Activated T-cell treated with anti-CD3 and anti-CD28 coated beads for 48 hours (primary cell): ENCODE results near the gene C19orf33.
"Not testable (repeated sequence)": the region's sequence is repeated elsewhere in the genome, so short reads cannot be mapped to it uniquely, and the experiment has no call there.

Experiments
- DNase-seq: peaks from one replicate; pipeline ENCODE4 v3.0.0-alpha.2; 2020; ENCODE audit warnings: low read depth

Gene C19orf33

DNA sequence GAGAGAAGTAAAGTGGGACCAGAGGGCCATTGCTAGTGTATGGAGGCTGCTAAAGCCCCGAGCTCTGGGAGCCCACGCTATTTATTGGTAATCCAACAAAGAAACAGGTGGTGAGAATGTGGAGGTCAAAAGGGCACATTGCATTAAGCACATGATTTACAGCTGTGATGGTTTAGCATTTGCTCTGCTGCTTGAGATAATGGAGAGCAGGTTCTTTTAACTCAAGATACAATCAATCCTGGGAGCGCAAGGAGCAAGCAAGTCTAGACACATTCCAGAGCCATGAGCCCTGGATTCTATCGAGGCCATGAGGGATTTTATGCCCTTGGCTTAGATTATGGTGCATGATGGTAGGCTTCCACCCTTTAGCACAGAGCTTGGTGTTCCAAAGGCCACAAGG is 35.0 kb downstream of the C19orf33 start:
- not testable (repeated sequence) for DNase-seq

DNA sequence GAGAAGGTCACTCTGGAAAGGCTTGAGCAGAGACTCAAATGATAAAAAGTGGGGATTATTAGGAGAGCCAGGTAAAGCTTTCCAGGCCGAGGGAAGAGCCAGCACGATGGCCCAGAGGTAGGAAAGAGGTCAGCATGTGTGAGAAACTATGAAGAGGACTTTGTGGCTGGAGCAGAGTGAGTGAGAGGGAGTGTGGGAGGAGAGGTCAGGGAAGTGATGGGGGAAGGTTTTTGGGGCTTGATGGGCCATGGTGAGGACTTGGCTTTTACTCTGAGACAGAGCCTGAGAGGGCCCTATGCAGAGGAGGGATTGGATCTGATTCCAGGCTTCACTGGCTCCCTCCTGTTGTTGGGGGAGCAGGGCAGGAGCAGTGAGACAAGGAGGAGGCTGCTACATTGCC is 36.9 kb downstream of the C19orf33 start:
- DNase-seq = no peak

DNA sequence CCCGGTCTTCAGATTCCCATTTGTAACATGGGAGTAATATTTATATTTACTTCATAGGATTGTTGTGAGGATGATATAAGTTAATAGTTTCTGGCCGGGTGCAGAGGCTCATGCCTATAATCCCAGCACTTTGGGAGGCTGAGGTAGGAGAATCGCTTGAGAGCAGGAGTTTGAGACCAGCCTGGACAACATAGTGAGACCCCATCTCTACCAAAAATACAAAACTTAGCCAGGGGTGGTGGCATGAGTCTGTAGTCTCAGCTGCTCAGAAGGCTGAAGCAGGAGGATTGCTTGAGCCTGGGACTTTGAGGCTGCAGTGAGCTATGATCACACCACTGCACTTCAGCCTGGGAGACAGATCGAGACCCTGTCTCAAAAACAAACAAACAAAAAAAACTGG is 42.8 kb downstream of the C19orf33 start:
- DNase-seq = no peak

DNA sequence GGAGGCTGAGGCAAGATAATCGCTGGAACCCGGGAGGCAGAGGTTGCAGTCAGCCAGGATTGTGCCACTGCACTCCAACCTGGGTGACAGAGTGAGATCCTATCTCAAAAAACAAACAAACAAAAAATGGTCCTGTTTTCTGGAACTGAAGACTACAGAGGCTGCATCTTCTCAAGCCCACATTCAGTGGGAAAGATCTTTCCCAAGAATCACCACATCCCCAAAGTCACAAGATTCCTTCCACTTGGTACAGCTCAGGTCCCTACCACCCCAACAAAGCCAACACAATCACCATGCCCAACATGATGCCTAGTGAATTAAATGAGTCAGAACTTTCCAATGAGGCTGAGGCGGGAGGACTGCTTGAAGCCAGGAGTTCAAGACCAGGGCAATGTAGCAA is 46.8 kb downstream of the C19orf33 start:
- DNase-seq = no peak

DNA sequence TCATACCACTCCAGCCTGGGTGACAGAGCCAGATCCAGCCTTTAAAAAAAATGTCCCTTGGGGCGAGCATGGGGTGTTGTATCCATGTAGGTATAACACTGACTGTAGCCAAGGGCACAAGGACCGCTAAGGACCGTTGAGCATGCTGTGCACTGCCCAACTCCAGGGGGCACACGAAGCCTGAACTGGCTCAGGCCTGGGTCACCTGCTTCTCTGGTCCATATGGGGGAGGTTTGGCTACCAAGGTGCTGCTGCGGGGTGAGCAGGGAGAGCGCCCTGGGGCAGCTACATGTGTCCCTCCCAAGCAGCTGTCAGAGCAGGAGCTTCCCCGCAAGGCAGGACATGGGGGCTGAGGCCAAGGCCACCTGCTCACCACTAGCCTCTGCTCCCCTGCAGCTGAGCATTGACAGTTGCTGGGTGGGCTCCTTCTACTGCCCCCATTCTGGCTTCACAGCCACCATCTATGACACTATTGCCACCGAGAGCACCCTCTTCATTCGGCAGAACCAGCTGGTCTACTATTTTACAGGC is 47.9 kb downstream of the C19orf33 start:
- DNase-seq = no peak

DNA sequence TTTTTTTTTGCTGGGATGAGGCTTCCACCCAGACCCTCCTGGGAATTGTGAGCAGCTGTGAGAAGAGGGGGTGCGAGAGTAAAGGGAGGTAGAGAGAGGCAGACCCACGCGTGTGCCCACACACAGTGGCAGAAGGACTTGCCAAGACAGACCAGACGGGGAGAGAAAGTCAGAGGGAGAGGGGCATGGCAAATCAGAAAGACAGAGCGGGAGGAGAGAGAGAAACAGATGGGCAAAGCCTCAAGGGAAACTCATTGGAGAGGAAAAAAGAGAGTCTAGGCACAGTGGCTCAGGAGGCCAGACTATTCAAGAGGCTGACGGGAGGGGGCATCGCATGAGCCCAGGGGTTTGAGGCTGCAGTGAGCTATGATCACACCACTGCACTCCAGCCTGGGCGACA is 48.6 kb downstream of the C19orf33 start:
- no peak for DNase-seq
